Hypothalamus (tissue), 51 donors: ENCODE data around the gene EPHB2.
A peak's percentile ranks its signal among the peaks of the same experiment; 100 is the strongest.
"Not testable (repeated sequence)": the region's sequence is repeated elsewhere in the genome, so short reads cannot be mapped to it uniquely, and the experiment has no call there.

Experiments used
- DNase-seq, 51 donors: peaks; one replicate each; lab custom pipeline; 2025; lab: John Stamatoyannopoulos, UW

Gene EPHB2

DNA sequence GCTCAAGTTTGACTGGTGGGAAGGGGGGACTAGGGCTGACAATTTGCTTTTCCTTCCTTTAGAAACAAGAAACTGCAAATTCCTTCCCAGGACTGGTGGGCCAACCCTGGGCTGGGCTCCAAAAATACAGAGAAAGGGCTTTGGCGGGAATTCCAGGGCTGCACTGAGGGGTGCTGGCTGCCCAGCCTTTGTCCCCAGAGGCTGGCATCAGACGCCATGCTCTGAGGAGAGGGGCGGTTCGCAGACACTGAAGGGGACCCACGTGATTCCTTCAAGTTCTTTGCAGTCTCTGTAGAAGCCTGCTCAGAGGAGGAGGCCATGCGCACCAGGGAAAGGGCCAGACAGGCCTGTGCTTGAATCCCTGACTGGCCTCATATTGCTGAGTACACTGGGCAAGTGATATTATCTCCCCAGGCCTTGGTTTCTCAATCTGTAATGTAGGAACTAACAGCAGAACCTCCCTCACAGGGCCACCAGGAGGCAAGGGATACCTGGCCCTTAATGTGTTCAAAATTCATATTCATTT lies 119.5 kb downstream of the EPHB2 start:
- DNase-seq = peak in 31 of 51 donors; percentile 15 to 74 (median 53)

- no peak for DNase-seq
Measured at GRCh38 chr1:22830757-22831340, 120.2 kb downstream of the EPHB2 start.

- DNase-seq = peak in 3 of 51 donors; percentile 7 to 26 (median 9)
Measured at GRCh38 chr1:22831729-22832413, 121.2 kb downstream of the EPHB2 start.

- DNase-seq = no peak
Measured at GRCh38 chr1:22832414-22832786, 121.8 kb downstream of the EPHB2 start.

DNA sequence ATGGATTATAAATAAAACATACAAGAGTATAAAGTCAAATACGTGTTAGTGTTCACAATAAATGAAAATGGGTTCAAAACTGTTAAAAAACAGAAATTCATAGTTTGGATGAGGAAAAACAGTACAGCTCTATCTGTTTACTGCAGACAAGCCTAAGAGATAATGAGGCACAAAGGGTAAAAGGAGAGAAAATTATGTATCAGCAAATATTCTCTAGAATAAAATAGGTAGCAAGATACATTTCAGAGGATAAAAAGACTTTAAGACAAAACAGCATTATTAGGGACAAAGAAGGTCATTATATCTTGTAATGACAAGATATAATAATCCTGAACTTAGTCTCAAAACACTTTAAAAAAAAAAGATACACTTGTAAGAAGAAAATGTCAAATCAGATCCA lies 123.1 kb downstream of the EPHB2 start:
- no peak for DNase-seq

DNA sequence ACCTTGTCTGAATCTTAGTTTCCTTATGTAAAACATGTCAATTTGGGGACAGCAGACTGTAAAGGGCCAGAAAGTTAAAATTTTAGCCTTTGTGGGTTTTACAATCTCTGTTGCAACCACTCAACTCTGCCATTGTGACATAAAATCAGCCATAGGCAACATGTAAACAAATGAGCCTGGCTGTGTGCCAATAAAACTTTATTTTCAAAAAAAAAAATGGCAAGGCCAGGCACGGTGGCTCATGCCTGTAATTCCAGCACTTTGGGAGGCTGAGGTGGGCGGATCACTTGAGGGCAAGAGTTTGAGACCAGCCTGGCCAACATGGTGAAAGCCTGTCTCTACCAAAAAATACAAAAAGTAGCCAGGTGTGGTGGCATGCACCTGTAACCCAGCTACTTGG lies 123.8 kb downstream of the EPHB2 start:
- not testable (repeated sequence) for DNase-seq

DNA sequence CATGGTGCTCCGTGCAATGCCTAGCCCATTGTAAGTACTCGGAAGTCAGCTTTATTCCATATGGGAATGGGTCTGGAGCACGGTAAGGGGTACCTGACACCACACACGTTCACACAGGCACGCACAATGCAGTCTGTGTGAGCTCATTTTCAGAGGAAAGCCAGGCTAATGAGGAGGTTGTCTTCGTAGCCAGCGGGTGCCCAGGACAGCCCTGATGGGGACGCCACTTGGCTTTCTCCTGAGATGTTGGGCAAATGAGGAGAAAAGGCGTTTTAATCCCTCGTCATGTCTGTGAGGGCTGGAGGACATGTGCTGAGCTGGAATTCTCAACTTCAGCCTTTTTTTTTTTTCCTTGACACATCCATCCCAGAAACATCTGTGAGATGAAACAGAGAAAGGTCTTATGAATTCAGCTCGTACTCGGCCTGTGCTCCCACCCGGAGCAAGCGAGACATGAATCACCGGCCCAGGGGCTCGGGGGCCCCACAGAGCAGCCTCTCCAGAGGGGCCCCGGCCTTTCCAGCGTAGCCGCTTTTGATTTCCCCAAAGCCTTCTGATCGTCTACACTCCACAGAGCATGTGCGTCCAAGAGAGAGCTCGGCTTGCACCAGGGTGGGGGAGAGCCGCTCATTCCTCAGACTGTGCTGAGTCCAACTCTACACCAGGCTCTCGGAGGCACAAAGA lies 125.1 kb downstream of the EPHB2 start:
- DNase-seq = no peak

- no peak for DNase-seq
Measured at GRCh38 chr1:22836850-22837249, 126.2 kb downstream of the EPHB2 start.

DNA sequence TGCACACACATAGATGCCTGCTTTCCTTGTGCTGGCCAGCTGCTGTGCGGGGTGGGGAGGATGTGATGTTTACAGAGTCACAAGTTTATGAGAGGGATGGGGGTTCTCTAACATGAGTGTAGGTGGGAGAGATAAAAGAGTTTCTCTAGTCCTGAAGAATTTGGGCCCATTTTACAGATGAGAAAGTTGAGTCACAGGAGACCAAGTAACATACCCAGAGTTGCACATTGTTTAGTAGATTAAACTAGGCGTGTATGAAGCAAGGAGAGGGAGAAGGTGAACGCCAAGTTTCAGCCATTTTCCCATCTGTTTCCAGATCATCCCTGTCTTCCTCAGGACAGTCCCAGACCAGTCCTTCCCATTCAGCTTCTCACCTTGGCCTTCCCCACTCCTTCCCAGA lies 126.7 kb downstream of the EPHB2 start:
- DNase-seq = no peak

GRCh38 chr1:22838965-22839364 lies 128.3 kb downstream of the EPHB2 start:
- DNase-seq = no peak

DNA sequence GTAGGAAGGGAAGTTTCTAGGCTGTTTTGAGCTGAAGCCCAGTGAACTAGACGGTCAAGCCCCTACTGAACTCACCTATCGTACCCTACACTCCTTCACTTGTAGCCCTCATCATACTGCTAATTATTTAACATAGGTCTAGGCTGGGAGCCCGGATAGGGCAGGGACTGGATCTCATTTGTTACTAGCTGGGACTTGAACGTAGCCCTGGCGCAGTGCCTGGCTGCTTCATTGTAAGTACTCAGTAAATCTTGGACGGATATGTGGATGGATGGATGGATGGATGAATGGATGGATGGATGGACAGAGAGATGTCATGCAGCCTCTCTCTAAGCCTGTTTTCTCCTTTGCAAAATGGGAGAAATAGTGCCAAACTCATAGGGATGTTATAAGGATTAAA lies 129.2 kb downstream of the EPHB2 start:
- no peak for DNase-seq

DNA sequence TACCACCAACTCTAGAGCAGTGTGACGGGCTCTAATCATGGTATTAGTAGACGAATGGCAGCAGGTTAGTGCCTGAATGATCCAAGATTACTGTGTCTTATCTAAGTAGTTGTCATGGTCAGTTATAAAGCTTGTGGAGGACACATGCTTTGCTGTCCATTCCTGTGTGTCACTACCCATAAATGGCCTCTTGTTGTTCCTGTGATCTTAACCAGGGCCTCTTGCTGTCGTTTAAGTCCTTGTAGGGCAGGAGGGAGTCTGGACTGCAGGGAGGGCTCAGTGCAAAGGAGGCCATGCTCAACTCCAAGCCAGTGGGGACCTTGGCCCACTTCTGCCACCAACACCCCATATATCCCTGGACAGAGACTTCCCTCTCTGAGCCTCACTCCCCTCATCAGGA lies 130.5 kb downstream of the EPHB2 start:
- no peak for DNase-seq

GRCh38 chr1:22841860-22842281 lies 131.2 kb downstream of the EPHB2 start:
- peak in 24 of 51 donors; percentile 9 to 67 (median 36) for DNase-seq

DNA sequence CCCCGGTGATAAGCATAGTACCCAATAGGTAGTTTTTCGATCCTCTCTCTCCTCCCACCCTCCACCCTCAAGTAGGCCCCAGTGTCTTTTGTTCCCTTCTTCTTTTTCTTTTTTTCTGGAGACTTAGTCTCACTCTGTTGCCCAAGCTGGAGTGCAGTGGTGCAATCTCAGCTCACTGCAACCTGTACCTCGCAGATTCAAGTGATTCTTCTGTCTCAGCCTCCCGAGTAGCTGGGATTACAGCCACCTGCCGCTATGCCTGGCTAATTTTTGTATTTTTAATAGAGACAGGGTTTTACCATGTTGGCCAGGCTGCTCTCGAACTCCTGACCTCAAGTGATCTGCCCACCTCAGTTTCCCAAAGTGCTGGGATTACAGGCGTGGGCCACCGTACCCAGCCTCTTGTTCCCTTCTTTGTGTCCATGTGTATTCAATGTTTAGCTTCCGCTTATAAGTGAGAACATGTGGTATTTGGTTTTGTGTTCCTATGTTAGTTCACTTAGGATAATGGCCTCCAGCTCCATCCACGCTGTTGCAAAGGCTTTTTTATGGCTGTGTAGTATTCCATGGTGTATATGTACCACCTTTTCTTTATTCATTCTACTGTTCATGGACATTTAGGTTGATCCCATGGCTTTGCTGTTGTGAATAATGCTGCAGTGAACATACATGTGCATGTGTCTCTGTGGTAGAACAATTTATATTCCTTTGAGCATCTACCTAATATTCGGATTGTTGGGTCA lies 133.0 kb downstream of the EPHB2 start:
- DNase-seq = not testable (repeated sequence)

- DNase-seq = no peak
Measured at GRCh38 chr1:22844621-22845020, 134.0 kb downstream of the EPHB2 start.

GRCh38 chr1:22845398-22845935 lies 134.8 kb downstream of the EPHB2 start:
- no peak for DNase-seq

DNA sequence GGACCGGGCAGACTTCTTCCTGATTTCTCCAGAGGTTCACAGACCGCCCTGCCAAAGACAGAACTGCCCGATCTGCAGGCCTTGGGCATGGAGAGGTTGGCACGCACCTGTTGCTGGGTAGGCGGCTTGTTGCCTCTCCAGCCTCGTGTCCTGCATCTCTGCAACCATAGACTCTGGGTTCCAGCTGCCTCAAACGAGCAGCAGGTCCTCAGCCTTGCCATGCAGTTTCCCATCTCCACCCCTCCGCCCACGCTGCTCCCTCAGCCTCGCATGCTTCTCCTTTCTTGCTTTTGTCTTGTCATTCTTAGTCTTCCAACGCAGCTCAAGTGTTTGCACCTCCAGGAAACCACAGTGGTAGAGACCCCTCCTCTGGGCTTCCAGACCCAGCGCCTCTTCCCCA lies 135.8 kb downstream of the EPHB2 start:
- no peak for DNase-seq

DNA sequence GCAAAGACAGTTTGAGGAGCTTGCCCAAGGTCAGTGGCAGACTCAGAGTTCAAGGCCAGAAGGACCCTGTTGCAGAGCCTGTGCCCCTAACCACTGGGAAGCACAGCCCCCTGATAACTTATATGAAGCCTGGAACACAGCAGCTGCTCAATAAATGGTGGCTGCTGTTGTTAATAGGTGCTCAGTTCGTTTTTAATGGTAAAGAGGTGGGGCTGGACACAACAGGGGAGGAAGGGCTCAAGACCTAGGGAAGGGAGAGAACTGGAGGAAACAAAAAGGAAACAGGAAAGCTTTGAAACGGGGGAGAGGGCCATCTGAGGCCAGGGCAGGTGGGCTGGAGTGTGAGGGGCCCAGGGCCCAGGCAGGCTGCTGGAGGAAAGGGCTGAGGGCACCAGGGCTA lies 136.6 kb downstream of the EPHB2 start:
- no peak for DNase-seq

- DNase-seq = no peak
Measured at GRCh38 chr1:22847709-22848108, 137.1 kb downstream of the EPHB2 start.

DNA sequence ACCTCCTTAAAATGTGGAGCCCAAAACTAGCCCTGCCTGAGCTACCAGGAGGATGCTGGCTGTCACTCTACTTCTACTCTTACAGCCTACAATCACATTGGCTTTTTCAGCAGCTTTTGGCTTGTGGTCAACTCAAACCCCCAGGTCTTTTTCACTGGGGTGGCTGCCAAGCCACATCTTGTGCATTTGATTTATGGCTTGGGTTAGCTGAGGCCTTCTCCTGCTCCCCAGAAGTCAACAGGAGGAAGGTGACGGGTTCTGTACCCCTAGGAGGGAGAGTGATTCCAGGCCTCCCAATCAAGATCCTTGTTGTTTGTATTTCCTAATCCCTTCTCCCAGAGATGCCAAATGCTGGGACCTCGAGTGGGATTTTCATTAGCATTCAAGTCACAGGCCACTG lies 137.8 kb downstream of the EPHB2 start:
- DNase-seq = no peak

DNA sequence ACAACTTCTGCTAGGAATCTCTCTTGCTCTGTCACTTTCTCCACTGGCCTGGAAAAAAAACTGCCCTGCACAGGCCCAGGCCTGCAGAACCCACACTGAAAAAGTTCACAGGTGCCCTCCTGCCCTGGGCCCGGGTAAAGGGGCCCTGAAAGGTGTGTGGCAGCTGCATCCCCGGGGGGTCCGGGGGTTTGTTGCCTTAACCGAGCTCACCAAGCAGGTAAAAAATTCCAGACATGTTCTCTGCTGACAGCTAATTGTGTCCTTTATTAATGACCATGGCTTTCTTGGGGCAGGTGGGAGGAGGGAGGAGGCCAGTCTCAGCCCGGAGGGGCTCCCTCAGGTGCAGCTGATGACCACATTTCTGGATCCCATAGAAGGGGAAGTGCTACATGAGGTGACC lies 139.1 kb downstream of the EPHB2 start:
- no peak for DNase-seq
